NCI-H748 (cell line): ENCODE results near the gene PYGB.

ENCODE experiments used
- DNase-seq: peaks from one replicate; lab custom pipeline; 2025; ENCODE audit not compliant: unreplicated experiment; lab: John Stamatoyannopoulos, UW

PYGB gene

GRCh38 chr20:25215521-25215920, 32.4 kb upstream of the PYGB start:
- DNase-seq, result no peak

GRCh38 chr20:25216199-25216945, 31.5 kb upstream of the PYGB start:
- DNase-seq, result no peak

- DNase-seq, result no peak
Observed at GRCh38 chr20:25217161-25218108, 30.4 kb upstream of the PYGB start.

- DNase-seq, result no peak
Observed at GRCh38 chr20:25218109-25218486, 29.8 kb upstream of the PYGB start.

- DNase-seq, result no peak
Observed at GRCh38 chr20:25218492-25218891, 29.4 kb upstream of the PYGB start.

- no peak for DNase-seq
Observed at GRCh38 chr20:25219365-25219764, 28.5 kb upstream of the PYGB start.

- DNase-seq, result no peak
Observed at GRCh38 chr20:25220021-25220730, 27.7 kb upstream of the PYGB start.

- DNase-seq, result no peak
Observed at GRCh38 chr20:25220810-25221591, 26.9 kb upstream of the PYGB start.

- no peak for DNase-seq
Observed at GRCh38 chr20:25221592-25222460, 26.1 kb upstream of the PYGB start.

- no peak for DNase-seq
Observed at GRCh38 chr20:25222461-25223178, 25.3 kb upstream of the PYGB start.

- no peak for DNase-seq
Observed at GRCh38 chr20:25223179-25223661, 24.7 kb upstream of the PYGB start.

- DNase-seq, result no peak
Observed at GRCh38 chr20:25223765-25224720, 23.8 kb upstream of the PYGB start.

GRCh38 chr20:25224941-25225340, 22.9 kb upstream of the PYGB start:
- DNase-seq, result no peak

- no peak for DNase-seq
Observed at GRCh38 chr20:25225642-25226432, 22.0 kb upstream of the PYGB start.

- no peak for DNase-seq
Observed at GRCh38 chr20:25226433-25227316, 21.2 kb upstream of the PYGB start.

GRCh38 chr20:25227317-25227831, 20.5 kb upstream of the PYGB start:
- no peak for DNase-seq
